Stimulated activated CD8-positive, alpha-beta memory T cell treated with anti-CD3 and anti-CD28 coated beads, Interleukin-12 subunit alpha, Interleukin-12 subunit beta, amount 100 ng/mL, for 4 hours (primary cell): ENCODE measurements around the gene CEP350.
A peak's percentile ranks its signal among the peaks of the same experiment; 100 is the strongest.
"Not testable (repeated sequence)": the region's sequence is repeated elsewhere in the genome, so short reads cannot be mapped to it uniquely, and the experiment has no call there.

Experiments
- DNase-seq: peaks from one replicate; pipeline ENCODE4 v3.0.0-alpha.2; 2020; ENCODE audit warnings: low read depth

Gene CEP350

DNA sequence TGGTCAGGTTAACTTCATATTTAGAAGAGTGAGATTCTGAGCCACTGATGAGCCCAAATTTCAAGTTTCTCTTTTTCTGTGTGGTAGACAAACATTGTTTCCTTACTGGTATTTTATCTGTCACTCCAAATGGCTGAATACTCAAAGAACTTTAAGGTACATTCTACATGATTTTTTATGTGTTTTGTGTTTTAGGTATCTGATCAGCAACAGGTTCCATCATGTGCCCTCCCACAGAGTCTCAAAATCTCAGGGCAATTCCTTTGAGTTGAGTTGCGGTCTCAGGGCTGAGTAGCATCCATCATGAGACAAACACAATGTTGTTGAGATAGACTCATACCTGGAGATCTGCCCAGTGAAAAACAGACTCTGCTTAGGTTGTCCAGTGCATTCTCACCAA, 14.7 kb upstream of the CEP350 start:
- no peak for DNase-seq

DNA sequence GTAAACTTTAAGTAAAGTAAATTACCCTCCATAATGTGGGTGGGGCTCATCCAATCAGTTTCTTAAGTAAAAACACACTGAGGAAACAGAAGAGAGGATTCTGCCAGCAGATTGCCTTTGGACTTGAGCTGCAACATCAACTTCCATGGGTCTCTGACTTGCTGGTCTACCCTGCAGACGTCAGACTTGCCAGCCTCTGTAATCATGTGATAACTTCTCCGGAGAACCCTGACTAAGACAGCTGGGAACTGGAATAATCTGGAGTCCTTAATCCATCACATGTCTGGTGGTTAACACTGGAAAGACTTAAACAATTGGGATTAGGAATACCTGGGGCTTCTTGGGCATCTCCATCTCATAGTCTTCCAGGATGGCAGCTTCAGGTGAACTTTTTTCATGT, 13.2 kb upstream of the CEP350 start:
- no peak for DNase-seq

DNA sequence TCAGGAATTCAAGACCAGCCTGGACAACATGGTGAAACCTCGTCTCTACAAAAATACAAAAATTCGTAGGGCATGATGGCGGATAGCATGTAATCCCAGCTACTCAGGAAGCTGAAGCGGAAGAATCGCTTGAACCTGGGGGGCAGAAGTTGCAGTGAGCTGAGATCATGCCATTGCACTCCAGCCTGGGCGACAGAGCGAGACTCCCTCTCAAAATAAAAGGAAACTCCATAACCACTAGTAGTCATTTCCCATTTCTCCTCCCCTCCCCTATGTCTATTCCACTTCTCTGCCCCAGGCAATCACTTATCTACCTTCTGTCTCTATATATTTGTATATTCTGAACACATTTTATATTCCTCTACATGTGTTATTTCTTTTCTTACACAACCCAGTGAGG, 4.0 kb upstream of the CEP350 start:
- no peak for DNase-seq

DNA sequence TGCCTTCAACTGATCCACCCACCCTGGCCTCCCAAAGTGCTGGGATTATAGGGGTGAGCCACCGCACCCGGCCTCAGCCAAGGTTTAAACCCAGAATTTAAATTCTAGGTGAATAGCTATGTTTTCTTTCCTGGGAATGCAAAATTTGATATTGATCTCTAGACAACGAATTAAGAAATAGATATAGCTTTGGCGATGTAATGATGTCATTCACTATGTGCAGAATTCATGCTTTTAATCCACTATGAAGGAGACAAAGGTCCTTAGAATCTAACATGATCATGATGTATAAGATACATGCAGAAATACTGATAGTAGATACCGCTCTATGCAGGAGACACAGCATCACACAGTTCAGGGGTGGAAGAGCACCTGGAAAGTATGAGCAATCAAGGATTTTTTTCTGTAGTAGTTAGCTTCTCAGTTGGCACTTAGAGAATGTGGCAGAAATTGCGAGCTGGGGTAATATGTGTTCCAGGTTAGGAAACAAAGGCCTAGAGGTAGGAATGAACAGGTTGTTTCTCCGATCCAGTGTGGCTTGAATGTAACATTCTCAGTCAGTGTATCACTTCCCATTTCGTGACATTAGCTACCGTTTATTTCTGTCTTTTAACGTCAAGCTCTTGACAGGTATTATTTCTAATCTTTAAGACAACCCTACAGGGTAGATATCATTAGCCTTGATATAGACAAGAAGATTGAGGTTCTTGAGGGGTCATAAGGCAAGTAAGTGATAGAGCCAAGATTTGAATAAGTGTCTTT, 3.0 kb upstream of the CEP350 start:
- DNase-seq, result no peak

DNA sequence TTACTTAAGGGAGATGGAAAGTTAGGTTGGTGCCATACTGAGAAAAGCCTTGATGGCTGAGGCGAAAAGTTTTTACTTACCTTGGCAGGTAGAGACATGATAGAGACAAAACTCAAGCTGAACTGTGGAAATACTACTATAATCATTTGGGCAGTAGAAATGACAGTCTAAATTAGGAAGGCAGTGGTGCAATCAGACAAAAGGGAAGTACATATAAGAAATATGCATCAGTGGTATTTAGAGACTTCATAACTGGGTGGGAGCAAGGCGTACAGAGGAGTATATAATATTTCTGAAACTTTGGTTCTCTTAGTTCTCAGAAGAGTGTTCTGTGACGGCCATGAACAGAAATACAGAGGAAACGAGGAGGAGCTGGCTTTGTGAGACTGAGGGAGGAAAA, 2.4 kb upstream of the CEP350 start:
- no peak for DNase-seq

DNA sequence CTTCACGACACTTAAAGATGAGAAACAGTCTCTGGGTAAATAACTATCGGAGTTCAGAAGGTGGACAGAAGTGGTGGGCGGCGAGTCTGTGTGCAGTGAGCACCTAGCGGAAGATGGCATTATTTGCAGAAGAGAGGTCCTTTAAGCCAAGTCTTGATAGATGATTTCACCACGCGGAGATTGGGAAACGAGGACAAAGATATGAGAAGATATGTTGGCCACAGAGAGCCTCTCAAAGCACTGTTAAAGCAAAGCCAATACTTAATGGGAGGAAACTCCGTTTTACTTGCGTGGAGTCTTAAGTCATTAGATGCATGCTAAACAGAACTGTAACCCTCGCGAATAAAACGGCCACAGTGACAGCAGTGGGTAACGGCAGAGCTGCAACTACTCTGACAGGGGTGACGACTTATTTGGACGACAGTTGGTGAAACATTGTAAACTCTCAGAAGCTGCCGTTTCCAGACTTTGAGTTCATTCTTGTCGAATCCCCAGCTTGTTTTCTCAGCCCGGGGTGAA, 577 bp upstream of the CEP350 start:
- peak; percentile 15 for DNase-seq

DNA sequence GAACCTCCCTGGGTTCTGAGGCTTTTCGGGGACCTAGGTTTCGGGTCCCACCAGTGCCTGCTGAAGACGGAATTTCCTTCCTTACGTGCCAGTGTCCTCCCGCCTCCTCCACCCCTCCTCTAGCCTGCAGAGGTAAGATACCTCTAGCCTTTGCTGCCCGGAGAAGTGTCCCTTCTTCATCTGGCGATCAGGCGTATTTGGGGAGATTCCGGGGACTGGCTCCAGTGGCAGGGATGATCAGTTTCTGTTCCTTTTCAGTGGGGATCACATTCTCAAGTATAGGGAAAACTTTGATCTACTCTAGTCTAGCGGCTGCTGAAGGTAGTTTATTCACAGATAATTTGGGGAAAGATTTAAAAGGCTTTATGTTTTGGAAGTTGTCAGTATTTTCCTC, 674 bp downstream of the CEP350 start:
- DNase-seq, result no peak

DNA sequence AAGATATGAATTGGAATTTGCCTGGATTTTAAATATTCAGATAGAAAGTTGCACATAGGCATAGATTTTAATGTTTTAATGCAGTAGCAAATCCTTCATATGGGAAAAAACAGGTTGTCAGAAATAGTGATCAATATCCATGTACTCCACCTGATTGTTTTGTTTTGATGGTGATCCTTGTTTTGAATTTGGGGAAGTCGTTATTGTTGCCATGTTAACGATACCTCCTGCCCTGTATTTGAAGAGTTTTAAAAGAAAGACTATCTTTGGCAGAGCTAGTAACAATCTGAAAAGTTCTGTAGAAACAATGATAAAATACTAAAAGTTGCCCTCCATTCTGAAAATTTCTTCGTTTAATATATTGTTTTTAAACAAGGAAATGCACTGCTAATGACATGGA, 1.1 kb downstream of the CEP350 start:
- no peak for DNase-seq

DNA sequence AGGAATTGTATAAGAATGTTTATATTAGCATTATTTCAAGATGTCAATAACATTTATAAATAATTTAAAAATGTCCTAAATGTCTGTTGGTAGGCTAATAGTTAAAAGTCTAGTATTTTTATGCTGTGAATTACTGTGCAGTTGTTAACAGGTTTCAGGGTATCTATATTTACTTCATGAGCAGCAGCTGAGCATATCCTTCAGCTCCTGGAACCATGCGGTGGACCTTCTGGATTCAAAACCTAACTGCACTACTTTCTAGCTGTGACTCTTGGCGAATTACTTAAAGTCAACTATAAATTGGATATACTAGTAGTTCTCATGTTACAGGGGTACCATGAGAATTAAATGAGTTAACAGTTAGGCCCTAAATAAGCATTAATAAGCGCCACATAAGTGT, 3.7 kb downstream of the CEP350 start:
- DNase-seq, result no peak

DNA sequence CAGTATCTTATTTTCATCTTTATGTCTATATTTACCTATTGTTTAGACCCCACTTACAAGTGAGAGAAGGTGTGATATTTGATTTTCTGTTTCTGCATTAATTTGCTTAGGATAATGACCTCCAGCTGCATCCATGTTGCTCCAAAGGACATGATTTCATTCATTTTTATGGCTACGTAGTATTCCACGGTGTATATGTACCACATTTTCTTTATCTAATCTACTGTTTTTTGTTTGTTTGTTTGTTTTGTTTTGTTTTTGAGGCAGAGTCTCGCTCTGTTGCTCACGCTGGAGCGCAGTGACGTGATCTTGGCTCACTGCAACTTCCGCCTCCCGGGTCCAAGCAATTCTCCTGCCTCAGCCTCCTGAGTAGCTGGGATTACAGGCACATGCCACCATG, 7.6 kb downstream of the CEP350 start:
- DNase-seq, result not testable (repeated sequence)

DNA sequence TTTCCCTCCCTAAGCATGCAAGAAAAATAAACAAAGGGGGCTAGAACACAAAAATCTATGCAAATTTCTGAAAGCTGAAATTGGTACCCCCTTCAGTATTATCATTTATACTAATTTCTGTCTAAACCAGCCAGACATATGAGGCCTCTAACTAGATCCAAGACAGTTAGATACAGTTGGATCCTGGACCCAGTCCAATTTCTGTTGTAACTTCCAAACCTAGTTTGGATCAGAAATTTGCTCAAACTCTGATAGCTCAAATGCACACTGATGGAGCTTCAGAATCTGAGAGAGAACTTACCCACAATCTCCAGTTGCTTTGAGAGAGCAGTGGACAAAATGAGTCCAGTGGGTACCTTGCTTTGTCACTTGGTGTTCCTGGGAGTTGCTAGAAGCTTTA, 11.9 kb downstream of the CEP350 start:
- DNase-seq, result no peak

DNA sequence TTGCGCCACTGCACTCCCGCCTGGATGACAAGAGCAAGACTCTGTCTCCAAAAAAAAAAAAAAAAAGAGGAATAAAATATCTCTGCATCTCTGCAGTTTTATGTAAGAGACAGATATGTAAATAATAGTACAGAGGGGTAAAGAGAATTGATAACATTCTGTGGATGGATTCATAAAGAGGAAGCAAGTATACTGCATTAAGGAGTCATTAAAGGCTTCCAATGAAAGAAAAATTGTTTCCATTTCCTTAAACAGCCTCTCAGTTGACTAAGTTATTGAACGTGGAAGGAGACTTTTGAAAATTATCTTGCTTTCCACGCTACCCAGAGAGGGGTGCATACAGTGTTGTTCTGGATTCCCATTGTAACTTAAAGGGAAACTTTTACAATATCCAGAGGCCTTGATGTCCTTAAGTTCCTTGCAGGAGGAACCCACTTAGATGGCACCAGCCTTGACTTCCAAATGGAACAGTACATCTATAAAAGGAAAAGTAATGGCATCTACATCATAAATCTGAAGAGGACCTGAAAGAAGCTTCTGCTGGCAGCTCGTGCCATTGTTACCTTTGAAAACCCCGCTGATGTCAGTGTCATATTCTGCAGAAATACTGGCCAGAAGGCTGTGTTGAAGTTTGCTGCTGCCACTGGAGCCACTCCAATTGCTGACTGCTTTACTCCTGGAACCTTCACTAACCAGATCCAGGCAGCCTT, 13.8 kb downstream of the CEP350 start:
- DNase-seq, result no peak

DNA sequence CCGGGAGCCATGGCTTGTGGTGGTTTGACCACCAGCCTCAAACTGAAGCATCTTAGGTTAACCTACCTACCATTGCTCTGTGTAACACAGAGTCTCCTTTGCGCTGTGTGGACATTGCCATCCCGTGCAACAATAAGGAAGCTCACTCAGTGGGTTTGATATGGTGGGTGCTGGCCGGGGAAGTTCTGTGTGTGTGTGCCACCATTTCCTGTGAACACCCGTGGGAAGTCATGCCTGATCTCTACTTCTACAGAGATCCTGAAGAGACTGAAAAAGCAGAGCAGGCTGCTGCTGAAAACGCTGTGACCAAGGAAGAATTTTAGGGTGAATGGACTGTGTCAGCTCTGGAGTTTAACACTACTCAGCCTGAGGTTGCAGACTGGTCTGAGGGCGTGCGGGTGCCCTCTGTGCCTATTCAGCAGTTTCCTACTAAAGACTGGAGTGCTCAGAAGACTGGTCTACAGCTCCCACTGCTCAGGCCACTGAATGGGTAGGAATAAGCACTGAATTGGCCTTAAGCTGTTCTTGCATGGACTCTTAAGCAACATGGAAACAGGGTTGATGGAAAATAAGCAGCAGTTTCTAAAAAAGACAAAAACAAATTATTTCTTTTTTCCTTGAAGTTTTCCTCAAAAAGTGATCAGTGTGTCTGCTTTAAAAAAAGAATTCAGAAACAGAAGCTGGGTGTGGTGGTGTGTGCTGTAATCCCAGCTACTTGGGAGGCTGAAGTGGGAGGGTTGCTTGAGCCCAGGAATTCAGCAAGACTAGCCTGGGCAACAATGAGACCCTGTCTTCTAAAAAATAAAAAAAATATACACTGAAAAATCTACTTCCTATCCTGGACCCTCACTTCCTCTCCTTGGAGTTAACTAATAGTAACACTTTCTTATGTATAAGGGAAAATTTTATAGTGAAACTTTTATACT, 14.6 kb downstream of the CEP350 start:
- no peak for DNase-seq

DNA sequence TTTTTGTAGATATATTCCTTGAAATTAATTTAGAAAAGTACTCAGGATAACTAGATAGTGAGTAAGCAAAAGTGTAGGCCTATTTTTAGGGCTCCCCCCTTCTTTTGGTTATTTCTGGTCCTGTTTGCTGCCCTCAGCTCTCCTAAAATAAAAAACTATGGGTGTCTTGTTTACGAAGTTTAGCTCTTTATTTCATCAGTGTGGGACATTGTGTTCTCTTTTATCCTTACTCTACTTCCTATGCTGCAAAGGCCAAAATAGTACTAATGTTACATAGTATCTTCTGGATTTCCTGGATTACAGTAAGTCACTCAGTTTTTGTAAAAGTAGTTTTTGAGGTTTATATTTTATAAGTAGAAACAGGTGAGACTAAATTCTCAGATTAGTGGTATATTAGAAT, 15.4 kb downstream of the CEP350 start:
- DNase-seq, result no peak

DNA sequence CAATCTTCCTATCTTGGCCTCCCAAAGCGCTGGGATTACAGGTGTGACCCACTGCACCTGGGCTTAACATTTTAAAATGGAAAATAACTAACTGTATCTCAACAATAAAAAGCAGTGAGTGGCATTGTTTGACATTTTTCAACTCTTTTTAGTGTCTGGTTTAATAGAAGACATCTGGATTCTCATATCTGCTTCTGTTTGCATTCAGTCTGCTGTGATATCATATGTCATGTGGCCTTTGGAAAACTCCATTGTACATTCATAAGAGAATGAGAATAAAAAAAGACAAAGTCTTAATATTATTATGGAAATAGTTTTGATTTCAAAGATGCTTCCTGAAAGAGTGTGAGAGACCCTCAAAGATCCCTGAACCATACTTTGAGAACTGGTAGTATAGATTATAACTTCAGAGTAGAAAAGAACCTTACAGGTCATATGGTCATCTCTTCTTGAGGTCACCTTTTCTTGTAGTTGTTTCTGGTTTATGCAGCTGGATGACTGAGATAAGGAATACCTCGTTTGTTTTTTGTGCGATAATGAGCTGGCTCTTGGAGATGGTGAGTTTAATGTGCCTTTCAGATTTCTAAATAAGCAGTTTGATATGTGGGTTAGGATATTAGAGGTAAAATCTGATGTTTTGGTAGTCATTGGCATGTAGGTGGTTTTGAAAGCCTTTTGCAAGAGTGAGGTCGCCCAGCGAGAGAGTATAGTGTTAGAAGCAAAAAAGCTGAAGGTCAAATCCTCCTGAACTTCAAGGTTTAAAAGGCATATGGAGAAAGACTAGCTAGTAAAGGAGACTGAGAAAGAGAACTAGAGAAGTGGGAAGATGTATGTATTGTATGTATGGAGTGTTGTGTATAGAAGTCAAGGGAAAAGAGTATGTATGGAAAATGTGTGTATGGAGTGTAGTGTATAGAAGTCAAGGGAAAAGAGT, 17.2 kb downstream of the CEP350 start:
- DNase-seq, result no peak

DNA sequence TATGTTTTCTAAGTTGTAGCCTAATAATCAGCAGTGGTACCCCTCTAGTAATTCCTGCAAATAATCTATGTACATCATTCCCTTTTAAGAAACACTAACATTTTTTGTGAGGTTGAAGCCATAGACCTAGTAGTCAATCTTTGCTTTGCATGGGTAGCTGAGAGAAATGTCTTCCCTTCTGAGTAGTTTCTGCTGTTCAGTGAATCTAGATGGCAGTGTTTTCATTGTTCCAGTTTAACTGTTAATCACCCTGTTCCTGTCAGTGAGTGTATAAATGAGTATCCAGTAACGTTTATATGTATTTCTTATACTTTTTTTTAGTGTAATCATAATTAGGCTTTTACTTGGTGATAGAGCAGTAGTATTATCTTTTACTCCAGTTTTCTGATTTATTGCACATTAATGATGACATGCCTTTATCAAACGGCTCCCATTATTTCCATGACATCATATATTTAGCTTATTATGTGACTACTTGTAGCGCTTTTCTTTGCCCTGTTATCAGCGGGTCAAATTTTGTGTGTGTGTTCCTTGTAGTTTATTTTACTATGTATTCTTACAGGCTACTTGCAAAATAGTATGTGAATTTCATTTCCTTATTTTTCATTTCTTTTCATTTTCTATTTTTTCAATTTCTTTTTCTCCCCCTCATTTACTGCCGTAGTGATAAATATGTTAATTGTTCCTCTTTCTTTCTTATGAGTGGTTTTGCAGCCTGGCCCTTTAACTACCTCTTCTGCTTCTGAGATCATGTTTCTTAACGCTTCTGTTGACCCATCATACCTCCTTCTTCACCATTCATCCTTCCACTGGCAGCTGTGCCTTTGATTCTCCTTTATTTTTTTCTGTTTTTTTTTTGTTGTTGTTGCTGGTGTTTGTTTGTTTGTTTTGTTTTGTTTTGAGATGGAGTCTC, 18.8 kb downstream of the CEP350 start:
- no peak for DNase-seq

DNA sequence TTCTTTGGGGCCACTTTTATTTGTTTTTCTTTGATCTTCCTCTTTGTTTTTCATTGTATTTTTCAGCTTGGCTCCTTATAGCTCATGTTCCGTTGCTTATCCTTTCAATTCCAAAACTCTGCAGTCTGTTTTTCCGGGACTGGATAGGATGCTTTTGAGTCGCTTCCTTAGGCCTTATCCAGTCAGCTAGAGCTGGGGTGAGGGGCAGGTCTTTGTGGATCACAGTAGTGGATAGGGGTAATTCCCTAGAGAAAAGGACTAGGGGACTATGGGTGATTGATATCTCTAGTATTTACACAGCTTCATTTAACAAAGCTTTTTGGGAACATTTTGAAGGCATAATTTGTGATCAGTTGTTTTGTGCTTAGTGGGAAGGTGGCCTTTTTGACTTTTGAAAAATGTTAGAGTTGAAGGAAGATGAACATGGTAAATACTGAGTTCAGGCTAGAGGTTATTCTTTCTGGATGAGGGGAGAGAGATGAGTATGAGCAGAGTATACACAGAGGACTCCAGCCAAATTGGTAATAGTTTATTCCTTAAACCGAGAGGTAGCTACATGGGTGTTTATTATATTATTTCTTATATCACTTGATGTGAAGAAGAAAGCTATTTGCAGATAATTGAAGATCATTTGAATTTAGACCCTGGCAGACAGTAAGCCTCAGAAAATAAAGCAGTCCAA, 22.5 kb downstream of the CEP350 start:
- no peak for DNase-seq

DNA sequence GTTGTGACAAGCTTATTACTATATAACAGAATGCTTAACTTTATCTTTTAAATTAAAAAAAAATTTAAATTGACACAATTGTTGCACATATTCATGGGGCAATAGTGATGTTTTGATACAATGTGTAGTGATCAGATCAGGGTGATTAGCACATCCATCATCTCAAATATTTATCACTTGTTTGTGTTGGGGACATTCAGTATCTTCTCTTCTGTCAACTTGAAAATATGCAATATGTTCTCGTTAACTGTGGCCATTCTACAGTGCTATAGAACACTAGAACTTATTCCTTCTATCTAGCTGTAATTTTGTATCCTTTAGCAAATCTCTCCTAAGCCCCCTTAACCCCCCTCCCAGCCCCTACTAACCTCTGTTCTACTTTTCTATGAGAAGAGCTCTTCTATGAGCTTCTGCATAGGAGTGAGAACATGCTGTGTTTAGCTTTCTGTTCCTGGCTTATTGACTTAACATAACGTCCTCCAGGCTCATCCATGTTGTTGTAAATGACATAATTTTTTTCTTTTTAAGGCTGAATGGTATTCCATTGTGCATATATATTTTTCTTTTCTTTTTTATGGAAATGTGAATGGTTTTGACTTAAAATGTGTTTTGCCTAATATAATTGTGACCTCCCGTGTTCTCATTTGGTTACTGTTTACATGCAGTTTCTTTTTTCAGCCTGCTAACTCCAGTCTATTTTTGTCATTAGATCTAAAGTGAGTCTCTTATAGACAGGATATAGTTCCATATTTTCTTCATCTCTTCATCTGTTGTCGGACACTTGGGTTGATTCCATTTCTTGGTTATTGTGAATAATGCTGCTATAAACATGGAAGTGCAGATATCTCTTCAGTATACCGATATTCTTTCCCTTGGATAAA, 23.8 kb downstream of the CEP350 start:
- no peak for DNase-seq

DNA sequence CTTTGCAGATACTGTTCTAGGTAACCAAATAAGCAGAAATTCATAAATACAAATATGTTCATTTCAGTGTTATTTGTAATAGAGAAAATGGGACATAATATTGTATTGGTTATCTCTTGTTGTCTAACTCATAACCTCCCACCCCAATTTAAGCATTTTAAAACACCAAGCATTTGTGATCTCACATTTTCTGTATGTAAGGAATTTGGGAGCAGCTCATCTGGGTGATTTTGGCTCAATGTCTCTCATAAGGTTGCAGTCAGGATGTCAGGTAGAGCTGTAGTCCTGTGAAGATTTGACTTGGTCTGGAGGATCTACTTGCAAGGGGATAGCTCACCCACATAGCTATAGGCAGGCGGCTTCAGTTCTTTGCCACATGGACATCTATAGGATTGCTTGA, 29.5 kb downstream of the CEP350 start:
- no peak for DNase-seq
